Fibroblast of villous mesenchyme (primary cell): ENCODE results near the gene DACH1. TPM values are rescaled to one million over a fixed set of nuclear protein-coding genes. Genes with fewer than 3 reads are reported as not detected.
"Not testable (repeated sequence)": the region's sequence is repeated elsewhere in the genome, so short reads cannot be mapped to it uniquely, and the experiment has no call there.

Source experiments
- DNase-seq: peaks from one replicate; pipeline ENCODE4 v3.0.0-alpha.2; 2010; ENCODE audit warnings: low read depth
- H3K4me3 ChIP-seq: 2 replicates; pipeline ENCODE4 v1.5.1; 2011; ENCODE audit warnings: low read depth, mild to moderate bottlenecking, low read length
- total RNA-seq: library from RNA; depleted of rRNA; stranded (reverse); fragments of >200 nt; gene quantifications from 2 replicates; pipeline ENCODE4 v1.2.3, GENCODE V29; 2012
- TF ChIP-seq, protein P1 (sequence below): IDR thresholded peaks from 2 replicates; pipeline ENCODE4 v1.5.1; 2012; ENCODE audit warnings: low read depth, mild to moderate bottlenecking, low read length; ENCODE audit not compliant: insufficient read depth

Gene DACH1
- total RNA-seq, result 0.43 and 1.6 TPM in 2 replicates

DNA sequence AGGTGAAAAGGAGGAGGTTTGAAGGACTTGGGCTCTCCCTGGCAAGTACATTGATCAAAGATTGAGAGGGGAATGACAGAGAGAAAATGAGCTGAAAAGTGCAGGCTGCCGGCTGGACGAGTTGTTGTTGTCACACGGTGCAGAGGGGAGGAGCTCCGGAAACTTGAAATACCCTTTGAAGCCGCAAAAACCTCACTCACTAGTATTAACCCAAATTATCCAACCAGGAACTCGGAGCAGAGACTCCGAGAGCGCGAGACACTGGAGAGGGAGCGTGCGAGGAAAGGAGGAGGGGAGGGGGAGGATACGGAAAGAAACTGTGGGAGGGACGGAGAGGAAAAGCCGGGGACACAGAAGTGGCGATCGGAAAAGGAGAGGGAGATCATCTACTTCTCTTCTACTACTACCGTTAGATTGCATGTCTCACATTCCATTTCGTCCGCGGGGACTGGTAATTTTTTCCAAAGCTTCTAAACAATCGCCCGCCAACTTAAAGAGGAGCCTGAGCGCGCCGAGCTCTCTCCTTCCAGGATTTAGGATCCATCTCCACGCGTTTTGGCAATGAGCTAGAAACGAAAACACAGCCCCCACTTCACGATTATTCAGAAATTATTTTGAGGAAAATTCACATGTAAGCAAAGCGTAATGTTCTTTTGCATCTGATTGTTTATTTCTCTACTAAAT, at the start of gene DACH1:
Gene DACH1 (minus strand): TSS at position 74 of the 684 bp plus-strand sequence.
- peak; percentile 87 for DNase-seq
- TF ChIP-seq, protein P1, sequence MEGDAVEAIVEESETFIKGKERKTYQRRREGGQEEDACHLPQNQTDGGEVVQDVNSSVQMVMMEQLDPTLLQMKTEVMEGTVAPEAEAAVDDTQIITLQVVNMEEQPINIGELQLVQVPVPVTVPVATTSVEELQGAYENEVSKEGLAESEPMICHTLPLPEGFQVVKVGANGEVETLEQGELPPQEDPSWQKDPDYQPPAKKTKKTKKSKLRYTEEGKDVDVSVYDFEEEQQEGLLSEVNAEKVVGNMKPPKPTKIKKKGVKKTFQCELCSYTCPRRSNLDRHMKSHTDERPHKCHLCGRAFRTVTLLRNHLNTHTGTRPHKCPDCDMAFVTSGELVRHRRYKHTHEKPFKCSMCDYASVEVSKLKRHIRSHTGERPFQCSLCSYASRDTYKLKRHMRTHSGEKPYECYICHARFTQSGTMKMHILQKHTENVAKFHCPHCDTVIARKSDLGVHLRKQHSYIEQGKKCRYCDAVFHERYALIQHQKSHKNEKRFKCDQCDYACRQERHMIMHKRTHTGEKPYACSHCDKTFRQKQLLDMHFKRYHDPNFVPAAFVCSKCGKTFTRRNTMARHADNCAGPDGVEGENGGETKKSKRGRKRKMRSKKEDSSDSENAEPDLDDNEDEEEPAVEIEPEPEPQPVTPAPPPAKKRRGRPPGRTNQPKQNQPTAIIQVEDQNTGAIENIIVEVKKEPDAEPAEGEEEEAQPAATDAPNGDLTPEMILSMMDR, result no peak
- H3K4me3 ChIP-seq, result peak within 1 kb of the TSS; percentile 80

DNA sequence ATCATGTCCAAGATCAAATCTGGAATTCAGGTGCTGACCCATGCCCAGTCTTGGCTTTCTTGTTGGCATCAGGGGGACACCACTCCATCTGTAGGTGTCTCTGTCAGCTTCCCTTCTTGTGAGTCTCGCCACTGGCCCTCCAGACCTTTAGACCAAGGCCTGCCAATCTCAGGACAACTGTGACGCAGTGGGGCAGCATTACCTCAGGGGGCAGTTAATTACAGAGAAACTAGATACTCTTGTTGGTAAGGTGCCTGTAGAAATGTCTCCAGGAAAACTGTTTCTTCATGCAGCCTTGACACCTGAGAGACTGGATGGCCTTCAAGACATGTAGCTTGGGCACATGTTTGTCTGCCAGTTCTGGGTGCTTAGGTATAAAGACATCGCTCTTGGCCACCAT, 46.7 kb upstream of the DACH1 start:
- DNase-seq, result no peak
- TF ChIP-seq, protein P1, result no peak
- no peak overlapping the region for H3K4me3 ChIP-seq

DNA sequence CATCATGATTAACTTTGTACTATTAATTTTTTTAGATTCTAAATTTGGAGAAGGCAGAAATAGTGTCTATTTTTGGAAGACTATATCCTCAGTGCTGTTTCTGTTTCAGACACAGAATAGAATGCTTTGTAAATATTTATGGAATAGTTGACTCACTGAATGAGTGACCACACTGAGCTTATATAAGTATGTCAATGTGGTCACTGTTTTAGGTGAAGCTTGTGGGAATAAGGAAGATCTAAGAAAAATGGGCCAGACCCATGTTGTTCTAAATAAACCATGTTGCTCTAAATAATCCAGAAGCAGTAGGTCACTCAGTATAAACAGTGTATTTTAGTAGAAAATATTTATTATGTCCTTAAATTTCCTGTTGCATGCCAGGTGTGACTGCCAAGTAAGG, 45.5 kb upstream of the DACH1 start:
- H3K4me3 ChIP-seq, result no peak overlapping the region
- TF ChIP-seq, protein P1, result no peak
- DNase-seq, result no peak

DNA sequence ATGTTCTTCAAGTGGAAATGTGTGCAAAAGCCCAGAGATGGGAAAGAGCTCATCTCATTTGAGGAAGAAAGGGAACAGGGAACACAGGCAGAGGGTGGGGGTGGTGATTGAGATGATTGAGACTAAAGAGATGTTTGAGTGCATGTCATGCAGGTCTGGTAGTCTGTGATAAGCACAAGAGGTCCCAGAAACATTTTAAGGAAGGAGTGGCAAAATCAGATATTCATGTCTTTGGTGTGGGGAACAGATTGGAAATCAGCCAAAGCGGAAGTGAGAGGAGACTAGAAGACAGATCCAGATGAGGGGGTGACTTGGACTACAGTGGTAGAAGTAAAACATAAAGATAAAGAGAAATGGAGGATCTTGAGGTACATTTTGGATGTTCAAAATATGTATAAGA, 39.4 kb upstream of the DACH1 start:
- H3K4me3 ChIP-seq, result no peak overlapping the region
- TF ChIP-seq, protein P1, result no peak
- no peak for DNase-seq

DNA sequence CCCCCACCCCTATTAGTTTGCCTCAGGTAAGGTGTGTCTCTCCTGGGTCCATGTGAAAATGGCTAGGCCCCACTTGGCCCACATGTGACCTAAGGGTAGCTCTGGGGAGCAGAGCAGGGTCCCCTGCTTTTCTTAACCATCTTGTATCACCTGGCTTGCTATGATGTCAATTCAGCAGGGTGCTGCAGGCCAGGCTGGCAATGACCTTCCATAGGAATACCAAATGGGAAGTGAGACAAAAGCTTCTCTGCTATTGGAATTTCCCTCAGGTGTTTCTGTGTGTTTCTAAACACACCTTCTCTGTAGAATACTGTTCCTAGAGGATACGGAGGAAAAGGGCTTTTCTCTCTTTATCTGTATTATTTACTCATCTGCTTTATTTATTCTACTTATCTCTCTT, 35.7 kb upstream of the DACH1 start:
- TF ChIP-seq, protein P1, result no peak
- DNase-seq, result no peak
- H3K4me3 ChIP-seq, result no peak overlapping the region

DNA sequence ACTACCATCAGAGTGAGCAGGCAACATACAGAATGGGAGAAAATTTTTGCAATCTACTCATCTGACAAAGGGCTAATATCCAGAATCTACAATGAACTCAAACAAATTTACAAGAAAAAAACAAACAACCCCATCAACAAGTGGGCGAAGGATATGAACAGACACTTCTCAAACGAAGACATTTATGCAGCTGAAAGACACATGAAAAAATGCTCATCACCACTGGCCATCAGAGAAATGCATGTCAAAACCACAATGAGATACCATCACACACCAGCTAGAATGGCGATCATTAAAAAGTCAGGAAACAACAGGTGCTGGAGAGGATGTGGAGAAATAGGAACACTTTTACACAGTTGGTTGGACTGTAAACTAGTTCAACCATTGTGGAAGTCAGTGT, 26.5 kb upstream of the DACH1 start:
- H3K4me3 ChIP-seq, DNase-seq: not testable (repeated sequence)

DNA sequence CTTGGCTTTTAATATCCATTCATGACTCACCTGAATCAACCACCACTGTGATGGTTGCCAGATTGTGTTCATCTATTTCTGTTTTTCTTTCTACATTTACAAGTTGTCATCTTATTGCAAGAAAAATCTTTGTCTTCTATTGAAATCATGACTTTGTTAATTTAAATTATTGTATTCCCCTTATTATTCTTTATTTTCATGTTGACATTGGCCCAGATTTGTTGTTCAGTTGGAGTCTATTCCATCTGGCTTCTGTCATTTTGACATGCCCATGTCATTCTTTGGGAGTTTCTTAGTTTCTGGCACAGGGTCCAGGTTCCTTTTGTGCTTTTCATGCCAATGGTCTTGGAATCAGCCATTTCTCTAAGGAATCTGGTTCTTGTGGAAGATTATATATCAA, 19.9 kb upstream of the DACH1 start:
- H3K4me3 ChIP-seq, result no peak overlapping the region
- TF ChIP-seq, protein P1, result no peak
- no peak for DNase-seq
